ENCODE measurements around the gene CYB5RL. TPM values are rescaled to one million over a fixed set of nuclear protein-coding genes. Genes with fewer than 3 reads are reported as not detected.

CYB5RL gene, protein sequence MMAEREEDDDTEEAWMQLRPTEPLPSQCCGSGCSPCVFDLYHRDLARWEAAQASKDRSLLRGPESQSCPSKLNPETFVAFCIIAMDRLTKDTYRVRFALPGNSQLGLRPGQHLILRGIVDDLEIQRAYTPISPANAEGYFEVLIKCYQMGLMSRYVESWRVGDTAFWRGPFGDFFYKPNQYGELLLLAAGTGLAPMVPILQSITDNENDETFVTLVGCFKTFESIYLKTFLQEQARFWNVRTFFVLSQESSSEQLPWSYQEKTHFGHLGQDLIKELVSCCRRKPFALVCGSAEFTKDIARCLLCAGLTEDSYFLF
- total RNA-seq = 9.0 and 11.6 TPM in 2 replicates
- long read RNA-seq, transcript CYB5RL-203 (7 exons, 3,339 nt) = major isoform, 5 of 14 reads
- long read RNA-seq, partial matches to known transcripts = 1 of 14 reads
- long read RNA-seq, other reads (novel, unspliced or antisense) = 6 of 14 reads

DNA sequence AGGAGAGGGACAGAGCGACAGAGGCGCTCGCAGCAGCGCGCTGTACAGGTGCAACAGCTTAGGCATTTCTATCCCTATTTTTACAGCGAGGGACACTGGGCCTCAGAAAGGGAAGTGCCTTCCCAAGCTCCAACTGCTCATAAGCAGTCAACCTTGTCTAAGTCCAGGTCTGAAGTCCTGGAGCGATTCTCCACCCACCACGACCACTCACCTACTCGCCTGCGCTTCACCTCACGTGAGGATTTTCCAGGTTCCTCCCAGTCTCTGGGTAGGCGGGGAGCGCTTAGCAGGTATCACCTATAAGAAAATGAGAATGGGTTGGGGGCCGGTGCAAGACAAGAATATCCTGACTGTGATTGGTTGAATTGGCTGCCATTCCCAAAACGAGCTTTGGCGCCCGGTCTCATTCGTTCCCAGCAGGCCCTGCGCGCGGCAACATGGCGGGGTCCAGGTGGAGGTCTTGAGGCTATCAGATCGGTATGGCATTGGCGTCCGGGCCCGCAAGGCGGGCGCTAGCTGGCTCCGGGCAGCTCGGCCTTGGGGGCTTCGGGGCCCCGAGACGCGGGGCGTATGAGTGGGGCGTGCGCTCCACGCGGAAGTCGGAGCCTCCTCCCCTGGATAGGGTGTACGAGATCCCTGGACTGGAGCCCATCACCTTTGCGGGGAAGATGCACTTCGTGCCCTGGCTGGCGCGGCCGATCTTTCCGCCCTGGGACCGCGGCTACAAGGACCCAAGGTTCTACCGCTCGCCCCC is at the start of gene CYB5RL, which contains the start of gene MRPL37:
CYB5RL (minus strand) TSS at position 266 of the 754 bp plus-strand sequence. CDS start 4,414 bp downstream, outside the sequence.
MRPL37 (plus strand) TSS at position 403 of the 754 bp plus-strand sequence; CDS start at position 480, 77 bp downstream.
- H3K4me3 Mint-ChIP-seq (ENCODE audit: low read depth) = peak within 1 kb of the TSS; percentile 90
- peaks cover 12% of the 10 kb centered on the region for H3K4me1 Mint-ChIP-seq (ENCODE audit: low read depth)
- peaks cover 2% of the 10 kb centered on the region for H3K36me3 Mint-ChIP-seq (ENCODE audit: insufficient read depth)
- no peaks in the 10 kb centered on the region for H3K9me3 Mint-ChIP-seq (ENCODE audit: low read depth)
- peak; percentile 90 for DNase-seq (ENCODE audit: low spot score, unreplicated experiment)
- peak within 1 kb of the TSS; percentile 94 for H3K27ac Mint-ChIP-seq
- H3K27me3 Mint-ChIP-seq = no peaks in the 10 kb centered on the region
- TF ChIP-seq, protein P1, sequence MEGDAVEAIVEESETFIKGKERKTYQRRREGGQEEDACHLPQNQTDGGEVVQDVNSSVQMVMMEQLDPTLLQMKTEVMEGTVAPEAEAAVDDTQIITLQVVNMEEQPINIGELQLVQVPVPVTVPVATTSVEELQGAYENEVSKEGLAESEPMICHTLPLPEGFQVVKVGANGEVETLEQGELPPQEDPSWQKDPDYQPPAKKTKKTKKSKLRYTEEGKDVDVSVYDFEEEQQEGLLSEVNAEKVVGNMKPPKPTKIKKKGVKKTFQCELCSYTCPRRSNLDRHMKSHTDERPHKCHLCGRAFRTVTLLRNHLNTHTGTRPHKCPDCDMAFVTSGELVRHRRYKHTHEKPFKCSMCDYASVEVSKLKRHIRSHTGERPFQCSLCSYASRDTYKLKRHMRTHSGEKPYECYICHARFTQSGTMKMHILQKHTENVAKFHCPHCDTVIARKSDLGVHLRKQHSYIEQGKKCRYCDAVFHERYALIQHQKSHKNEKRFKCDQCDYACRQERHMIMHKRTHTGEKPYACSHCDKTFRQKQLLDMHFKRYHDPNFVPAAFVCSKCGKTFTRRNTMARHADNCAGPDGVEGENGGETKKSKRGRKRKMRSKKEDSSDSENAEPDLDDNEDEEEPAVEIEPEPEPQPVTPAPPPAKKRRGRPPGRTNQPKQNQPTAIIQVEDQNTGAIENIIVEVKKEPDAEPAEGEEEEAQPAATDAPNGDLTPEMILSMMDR (IDR thresholded peaks at IDR 0.05; ENCODE audit: unreplicated experiment) = no peak

DNA sequence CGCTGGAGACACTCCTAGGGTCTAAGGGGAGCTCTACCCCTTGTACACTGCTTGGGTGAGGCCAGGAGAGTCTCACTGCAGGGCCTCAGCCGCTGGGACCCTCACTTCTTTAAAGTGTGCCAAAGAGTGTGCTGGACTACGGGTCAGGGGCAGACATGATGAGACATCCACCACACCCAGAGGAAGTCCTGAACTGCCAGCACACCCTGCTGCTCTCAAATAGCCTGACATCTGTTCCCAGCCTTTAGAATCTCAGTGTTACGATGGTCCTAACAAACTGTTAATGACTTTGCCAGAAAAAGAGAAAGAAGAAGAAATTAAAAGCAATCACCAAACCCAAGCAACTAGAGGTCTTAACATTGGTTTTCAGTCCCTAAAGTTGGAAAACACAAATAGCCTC is 49.1 kb upstream of the CYB5RL start:
- Mint-ChIP-seq H3K9me3 (ENCODE audit: low read depth) (no peaks in the 10 kb centered on the region), H3K4me3 (ENCODE audit: low read depth) (no peak overlapping the region), H3K27ac (peak overlapping the region; percentile 10), H3K4me1 (ENCODE audit: low read depth) (peaks cover 3% of the 10 kb centered on the region), H3K36me3 (ENCODE audit: insufficient read depth) (peaks cover 6% of the 10 kb centered on the region), H3K27me3 (no peaks in the 10 kb centered on the region)
- DNase-seq (ENCODE audit: low spot score, unreplicated experiment) = no peak
- TF ChIP-seq, protein P1 (IDR thresholded peaks at IDR 0.05; ENCODE audit: unreplicated experiment) = no peak

DNA sequence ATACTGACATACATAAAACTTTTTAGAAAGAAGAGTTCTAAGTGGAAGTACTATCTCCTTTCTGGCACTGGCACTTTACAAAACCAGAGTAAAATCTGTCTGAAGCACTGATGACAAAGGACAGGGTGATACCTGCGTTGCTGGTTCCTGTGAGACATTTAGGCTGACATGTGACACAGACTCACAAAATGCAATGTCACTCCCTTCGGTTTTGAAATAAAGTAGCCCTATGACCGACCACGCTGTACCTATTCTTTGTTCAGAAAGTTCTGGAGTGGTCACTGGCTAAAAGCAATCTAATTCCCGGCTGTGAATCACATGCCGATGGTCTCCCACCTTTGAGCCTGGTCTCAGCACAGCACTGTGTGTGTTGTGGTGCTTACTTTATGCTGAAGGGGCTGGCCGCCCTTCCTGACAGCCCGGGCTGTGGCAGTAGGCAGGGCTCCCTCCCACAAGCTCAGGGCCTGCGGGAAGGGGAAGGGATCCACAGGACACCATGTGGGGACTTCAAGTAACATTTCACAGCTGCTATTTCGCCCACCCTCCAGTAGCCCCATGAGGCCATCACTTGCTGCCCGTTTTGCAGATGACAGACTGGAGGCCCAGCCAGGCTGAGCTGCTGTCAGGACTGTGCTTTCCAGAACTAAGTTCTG is 48.2 kb upstream of the CYB5RL start:
- TF ChIP-seq, protein P1 (IDR thresholded peaks at IDR 0.05; ENCODE audit: unreplicated experiment) = no peak
- Mint-ChIP-seq H3K9me3 (ENCODE audit: low read depth) (no peaks in the 10 kb centered on the region), H3K4me3 (ENCODE audit: low read depth) (no peak overlapping the region), H3K4me1 (ENCODE audit: low read depth) (peaks cover 3% of the 10 kb centered on the region), H3K27me3 (no peaks in the 10 kb centered on the region), H3K36me3 (ENCODE audit: insufficient read depth) (peaks cover 8% of the 10 kb centered on the region), H3K27ac (no peak overlapping the region)
- DNase-seq (ENCODE audit: low spot score, unreplicated experiment) = no peak

DNA sequence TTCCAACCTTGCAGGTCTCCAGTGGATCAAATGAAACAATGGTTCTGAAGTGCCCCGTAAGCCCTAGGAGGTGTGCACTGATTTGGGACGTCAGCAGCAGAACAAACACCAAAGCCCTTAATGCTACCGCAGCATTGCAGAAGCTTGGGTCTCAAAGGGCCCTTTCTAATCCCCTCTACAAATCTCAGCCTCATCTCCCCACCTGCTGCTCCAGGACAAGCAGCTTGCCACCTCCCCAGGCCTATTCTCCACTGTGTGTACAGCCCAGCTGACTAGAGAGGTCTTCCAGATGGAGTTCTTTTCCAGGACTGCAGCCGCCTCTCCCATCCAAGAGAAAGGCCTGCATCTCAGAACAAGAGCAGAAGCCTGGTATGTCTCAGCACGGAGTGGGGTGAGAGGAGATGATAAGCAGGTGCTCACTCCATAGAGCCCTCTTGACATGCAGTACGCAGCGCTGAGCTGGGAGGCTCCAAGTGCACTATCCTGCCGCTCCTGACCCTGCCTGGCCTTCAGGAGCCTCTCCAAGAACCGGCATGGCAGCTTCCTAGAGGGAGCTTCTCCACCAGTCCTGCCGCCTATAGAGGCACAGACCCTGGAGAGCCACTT is 46.4 kb upstream of the CYB5RL start:
- TF ChIP-seq, protein P1 (IDR thresholded peaks at IDR 0.05; ENCODE audit: unreplicated experiment) = no peak
- Mint-ChIP-seq H3K9me3 (ENCODE audit: low read depth) (no peaks in the 10 kb centered on the region), H3K27me3 (no peaks in the 10 kb centered on the region), H3K27ac (peak overlapping the region; percentile 76), H3K4me3 (ENCODE audit: low read depth) (no peak overlapping the region), H3K36me3 (ENCODE audit: insufficient read depth) (peaks cover 9% of the 10 kb centered on the region), H3K4me1 (ENCODE audit: low read depth) (no peaks in the 10 kb centered on the region)
- no peak for DNase-seq (ENCODE audit: low spot score, unreplicated experiment)

All from progenitor cell of endocrine pancreas (in vitro differentiated cells).